ENCODE data around the gene CST8. TPM values are rescaled to one million over a fixed set of nuclear protein-coding genes. Genes with fewer than 3 reads are reported as not detected.
A peak's percentile ranks its signal among the peaks of the same experiment; 100 is the strongest.

Gene CST8
- total RNA-seq, 1 donor from 2014 or later = not detected

- Mint-ChIP-seq H3K9me3 (ENCODE audit: unreplicated experiment) (peaks cover 3% of the 10 kb centered on the region), H3K4me1 (ENCODE audit: low read depth, unreplicated experiment) (no peaks in the 10 kb centered on the region), H3K27ac (ENCODE audit: unreplicated experiment) (no peak overlapping the region), H3K27me3 (ENCODE audit: unreplicated experiment) (peaks cover 9% of the 10 kb centered on the region), H3K4me3 (ENCODE audit: unreplicated experiment) (no peak overlapping the region), H3K36me3 (ENCODE audit: unreplicated experiment) (no peaks in the 10 kb centered on the region)
- peak; percentile 56 for TF ChIP-seq CTCF (IDR thresholded peaks at IDR 0.05; ENCODE audit: partially characterized antibody, unreplicated experiment)
- peak; percentile 86 for DNase-seq
These were observed 44.4 kb upstream of the CST8 start for GRCh38 chr20:23446505-23446904.

DNA sequence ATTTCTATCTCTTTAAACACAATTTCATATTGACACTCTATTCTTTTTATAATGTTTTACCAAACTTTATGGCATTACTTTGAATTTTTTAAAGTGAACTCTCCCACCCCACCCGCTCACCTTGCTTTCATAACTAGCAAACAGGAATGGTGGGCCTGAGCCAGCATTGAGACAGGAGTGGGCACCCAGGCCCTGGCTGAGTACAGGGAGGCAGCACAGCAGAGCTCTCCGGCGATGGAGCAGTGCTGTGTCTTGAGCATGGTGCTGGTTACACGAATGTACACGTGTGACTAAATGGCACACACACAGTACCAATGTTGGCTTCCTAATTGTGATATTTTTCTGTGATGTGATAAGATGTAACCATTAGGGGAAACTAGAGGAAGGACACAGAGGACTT lies 42.8 kb upstream of the CST8 start:
- no peaks in the 10 kb centered on the region for H3K4me1 Mint-ChIP-seq (ENCODE audit: low read depth, unreplicated experiment)
- no peak for DNase-seq
- H3K4me3 Mint-ChIP-seq (ENCODE audit: unreplicated experiment) = no peak overlapping the region
- H3K27ac Mint-ChIP-seq (ENCODE audit: unreplicated experiment) = no peak overlapping the region
- H3K9me3 Mint-ChIP-seq (ENCODE audit: unreplicated experiment) = peaks cover 3% of the 10 kb centered on the region
- peaks cover 7% of the 10 kb centered on the region for H3K27me3 Mint-ChIP-seq (ENCODE audit: unreplicated experiment)
- no peaks in the 10 kb centered on the region for H3K36me3 Mint-ChIP-seq (ENCODE audit: unreplicated experiment)
- no peak for TF ChIP-seq CTCF (IDR thresholded peaks at IDR 0.05; ENCODE audit: partially characterized antibody, unreplicated experiment)

DNA sequence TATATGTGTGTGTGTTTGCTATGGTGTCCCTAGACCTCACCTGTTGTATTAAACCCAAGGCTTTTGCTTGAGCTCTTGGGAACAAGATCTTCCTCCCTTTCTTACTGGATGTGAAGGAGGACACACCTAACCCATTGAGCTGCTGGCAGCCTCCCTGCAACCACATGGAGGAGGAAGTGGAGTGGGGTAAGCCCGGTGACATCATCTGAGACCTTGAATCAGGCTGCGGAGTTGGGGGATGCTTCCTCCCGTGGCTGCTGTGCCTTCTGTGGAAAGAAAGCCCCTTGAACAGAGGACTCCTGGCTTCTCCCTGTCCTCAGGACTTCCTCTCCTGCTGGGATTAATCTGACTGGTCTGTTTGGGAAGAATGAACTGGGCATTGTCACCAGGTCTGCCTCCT lies 41.5 kb upstream of the CST8 start:
- Mint-ChIP-seq H3K9me3 (ENCODE audit: unreplicated experiment) (peaks cover 3% of the 10 kb centered on the region), H3K4me1 (ENCODE audit: low read depth, unreplicated experiment) (no peaks in the 10 kb centered on the region), H3K27ac (ENCODE audit: unreplicated experiment) (no peak overlapping the region), H3K36me3 (ENCODE audit: unreplicated experiment) (no peaks in the 10 kb centered on the region), H3K27me3 (ENCODE audit: unreplicated experiment) (peaks cover 7% of the 10 kb centered on the region), H3K4me3 (ENCODE audit: unreplicated experiment) (no peak overlapping the region)
- TF ChIP-seq CTCF (IDR thresholded peaks at IDR 0.05; ENCODE audit: partially characterized antibody, unreplicated experiment) = no peak
- DNase-seq = no peak

DNA sequence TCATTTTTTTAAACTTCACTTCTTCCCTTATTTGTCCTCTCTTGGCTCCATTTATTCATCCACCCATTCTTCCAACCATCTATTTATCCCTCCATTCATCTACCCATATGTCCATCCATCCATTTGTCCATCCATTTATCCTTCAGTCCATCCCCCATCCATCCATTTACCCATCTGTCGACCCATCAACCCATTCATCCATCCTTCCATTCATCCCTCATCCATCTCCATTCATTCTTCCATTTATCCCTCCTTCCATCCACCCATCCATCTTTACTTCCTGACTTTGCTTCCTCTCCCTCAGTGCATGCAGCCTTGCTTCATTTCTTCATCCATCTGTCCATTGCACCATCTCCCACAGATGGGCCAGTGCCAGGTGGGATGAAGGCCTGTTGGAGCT lies 40.0 kb upstream of the CST8 start:
- no peaks in the 10 kb centered on the region for H3K9me3 Mint-ChIP-seq (ENCODE audit: unreplicated experiment)
- no peak for TF ChIP-seq CTCF (IDR thresholded peaks at IDR 0.05; ENCODE audit: partially characterized antibody, unreplicated experiment)
- DNase-seq = no peak
- H3K36me3 Mint-ChIP-seq (ENCODE audit: unreplicated experiment) = no peaks in the 10 kb centered on the region
- H3K4me1 Mint-ChIP-seq (ENCODE audit: low read depth, unreplicated experiment) = no peaks in the 10 kb centered on the region
- H3K27me3 Mint-ChIP-seq (ENCODE audit: unreplicated experiment) = peaks cover 6% of the 10 kb centered on the region
- H3K4me3 Mint-ChIP-seq (ENCODE audit: unreplicated experiment) = no peak overlapping the region
- no peak overlapping the region for H3K27ac Mint-ChIP-seq (ENCODE audit: unreplicated experiment)

- Mint-ChIP-seq H3K27me3 (ENCODE audit: unreplicated experiment) (peaks cover 8% of the 10 kb centered on the region), H3K4me1 (ENCODE audit: low read depth, unreplicated experiment) (no peaks in the 10 kb centered on the region), H3K4me3 (ENCODE audit: unreplicated experiment) (no peak overlapping the region), H3K27ac (ENCODE audit: unreplicated experiment) (no peak overlapping the region), H3K36me3 (ENCODE audit: unreplicated experiment) (no peaks in the 10 kb centered on the region), H3K9me3 (ENCODE audit: unreplicated experiment) (no peaks in the 10 kb centered on the region)
- no peak for TF ChIP-seq CTCF (IDR thresholded peaks at IDR 0.05; ENCODE audit: partially characterized antibody, unreplicated experiment)
- DNase-seq = no peak
These were observed 38.9 kb upstream of the CST8 start for GRCh38 chr20:23451956-23452487.
